Measurements from ENCODE around the gene CDK2.

CDK2 gene

GRCh38 chr12:56017181-56017580, 50.6 kb downstream of the CDK2 start:
- H3K9me3 ChIP-seq (replicated peaks in 1 of 11): no peaks in the 10 kb centered on the region
- H3K4me1 ChIP-seq: peaks cover 21 to 26% (median 24%) of the 10 kb centered on the region in 10 experiments
- H3K4me2 ChIP-seq: no peak overlapping the region
- H4K20me1 ChIP-seq: no peaks in the 10 kb centered on the region
- H3K27me3 ChIP-seq: no peaks in the 10 kb centered on the region
- no peak overlapping the region for H3K27ac ChIP-seq
- peaks cover 0 to 16% (median 0%) of the 10 kb centered on the region in 11 experiments; a peak in 4 of 22 replicates for H3K36me3 ChIP-seq
- no peak overlapping the region for H3K4me3 ChIP-seq
- TF ChIP-seq Cebpa-rat (IDR thresholded peaks at IDR 0.05): no peak
- H3K9ac ChIP-seq: no peak overlapping the region

GRCh38 chr12:56018356-56018755, 51.7 kb downstream of the CDK2 start:
- TF ChIP-seq Cebpa-rat (IDR thresholded peaks at IDR 0.05): no peak
- H3K4me3 ChIP-seq: no peak overlapping the region
- H3K36me3 ChIP-seq: peaks cover 0 to 16% (median 0%) of the 10 kb centered on the region in 11 experiments; a peak in 4 of 22 replicates
- H3K4me2 ChIP-seq: no peak overlapping the region
- H3K9me3 ChIP-seq (replicated peaks in 1 of 11): no peaks in the 10 kb centered on the region
- H3K27me3 ChIP-seq: no peaks in the 10 kb centered on the region
- H3K4me1 ChIP-seq: peaks cover 29 to 38% (median 35%) of the 10 kb centered on the region in 10 experiments
- H3K27ac ChIP-seq: no peak overlapping the region
- no peak overlapping the region for H3K9ac ChIP-seq
- H4K20me1 ChIP-seq: no peaks in the 10 kb centered on the region

GRCh38 chr12:56020423-56021184, 54.0 kb downstream of the CDK2 start, which contains the start of gene IKZF4:
Gene IKZF4, plus strand, starts transcription at chr12:56021043. Its CDS starts 451 bp downstream, at chr12:56021494.
- peak within 1 kb of the TSS; percentile 33 to 72 (median 60); a peak in 19 of 20 replicates for H3K4me3 ChIP-seq
- TF ChIP-seq Cebpa-rat (IDR thresholded peaks at IDR 0.05): no peak
- no peaks in the 10 kb centered on the region for H3K27me3 ChIP-seq
- H3K27ac ChIP-seq: peak within 1 kb of the TSS; percentile 45 to 83 (median 77); a peak in 21 of 22 replicates
- H4K20me1 ChIP-seq: no peaks in the 10 kb centered on the region
- peak within 1 kb of the TSS; percentile 77 to 95 (median 91) for H3K4me2 ChIP-seq
- peak within 1 kb of the TSS; percentile 64 to 82 (median 79); a peak in 21 of 22 replicates for H3K9ac ChIP-seq
- no peaks in the 10 kb centered on the region for H3K9me3 ChIP-seq (replicated peaks in 1 of 11)
- peaks cover 12 to 28% (median 15%) of the 10 kb centered on the region in 11 experiments; a peak in 20 of 22 replicates for H3K36me3 ChIP-seq
- H3K4me1 ChIP-seq: peaks cover 29 to 40% (median 37%) of the 10 kb centered on the region in 10 experiments

- peak overlapping the region; percentile 77 to 95 (median 91) for H3K4me2 ChIP-seq
- H4K20me1 ChIP-seq: no peaks in the 10 kb centered on the region
- no peak for TF ChIP-seq Cebpa-rat (IDR thresholded peaks at IDR 0.05)
- peaks cover 19 to 42% (median 27%) of the 10 kb centered on the region in 11 experiments for H3K36me3 ChIP-seq
- H3K4me3 ChIP-seq: peak overlapping the region; percentile 33 to 72 (median 60); a peak in 19 of 20 replicates
- no peaks in the 10 kb centered on the region for H3K9me3 ChIP-seq (replicated peaks in 1 of 11)
- peak overlapping the region in 9 of 11 experiments; percentile 70 to 83 (median 78); a peak in 18 of 22 replicates for H3K27ac ChIP-seq
- H3K27me3 ChIP-seq: no peaks in the 10 kb centered on the region
- peak overlapping the region; percentile 59 to 82 (median 79); a peak in 20 of 22 replicates for H3K9ac ChIP-seq
- H3K4me1 ChIP-seq: peaks cover 29 to 40% (median 37%) of the 10 kb centered on the region in 10 experiments
Observed at GRCh38 chr12:56021889-56022497, 55.4 kb downstream of the CDK2 start.
